ENCODE data around the gene MED15. TPM values are rescaled to one million over a fixed set of nuclear protein-coding genes. Genes with fewer than 3 reads are reported as not detected.
A peak's percentile ranks its signal among the peaks of the same experiment; 100 is the strongest.

The MED15 gene
- total and polyA plus RNA-seq, 2 of the 8 experiments (the other 6 are each of a cell fraction or from before 2014, with no cell fraction given), result 28.3 to 57.1 TPM

- TF ChIP-seq EGR1 (IDR thresholded peaks at IDR 0.05; ENCODE audit: borderline replicate concordance, low read depth, low read length) (no peak), CTCF (IDR thresholded peaks at IDR 0.05; ENCODE audit: control extremely low read depth in 1 of 3, insufficient read depth in 1 of 3, low read depth in 1 of 3, low read length in 3 of 3) (peak; percentile 68 to 78 (median 68)), GTF2F1 (IDR thresholded peaks at IDR 0.05; ENCODE audit: borderline replicate concordance, low read depth, low read length) (no peak), CHD1 (IDR thresholded peaks at IDR 0.05; ENCODE audit: low read depth, low read length) (no peak), MAX (IDR thresholded peaks at IDR 0.05) (no peak), SUZ12 (IDR thresholded peaks at IDR 0.05; ENCODE audit: low read length) (no peak), POU5F1 (IDR thresholded peaks at IDR 0.05; ENCODE audit: low read depth, low read length) (no peak), CHD2 (IDR thresholded peaks at IDR 0.05; ENCODE audit: low read length) (no peak), CBX5 (IDR thresholded peaks at IDR 0.05; ENCODE audit: low read depth, low read length) (no peak)
- TF ChIP-seq, protein P1, sequence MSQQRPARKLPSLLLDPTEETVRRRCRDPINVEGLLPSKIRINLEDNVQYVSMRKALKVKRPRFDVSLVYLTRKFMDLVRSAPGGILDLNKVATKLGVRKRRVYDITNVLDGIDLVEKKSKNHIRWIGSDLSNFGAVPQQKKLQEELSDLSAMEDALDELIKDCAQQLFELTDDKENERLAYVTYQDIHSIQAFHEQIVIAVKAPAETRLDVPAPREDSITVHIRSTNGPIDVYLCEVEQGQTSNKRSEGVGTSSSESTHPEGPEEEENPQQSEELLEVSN (IDR thresholded peaks at IDR 0.05), result no peak
- TF ChIP-seq, protein P2, sequence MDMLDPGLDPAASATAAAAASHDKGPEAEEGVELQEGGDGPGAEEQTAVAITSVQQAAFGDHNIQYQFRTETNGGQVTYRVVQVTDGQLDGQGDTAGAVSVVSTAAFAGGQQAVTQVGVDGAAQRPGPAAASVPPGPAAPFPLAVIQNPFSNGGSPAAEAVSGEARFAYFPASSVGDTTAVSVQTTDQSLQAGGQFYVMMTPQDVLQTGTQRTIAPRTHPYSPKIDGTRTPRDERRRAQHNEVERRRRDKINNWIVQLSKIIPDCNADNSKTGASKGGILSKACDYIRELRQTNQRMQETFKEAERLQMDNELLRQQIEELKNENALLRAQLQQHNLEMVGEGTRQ (IDR thresholded peaks at IDR 0.05; ENCODE audit: low read length), result no peak
Measured at GRCh38 chr22:20583471-20583922, 76.1 kb downstream of the MED15 start (continued).

Data from H1 (cell line).